SJCRH30 (cell line): ENCODE measurements around the gene R3HDM4. TPM values are rescaled to one million over a fixed set of nuclear protein-coding genes. Genes with fewer than 3 reads are reported as not detected.
A peak's percentile ranks its signal among the peaks of the same experiment; 100 is the strongest.

Experiments used
- DNase-seq, 2 experiments: peaks; one replicate each; pipeline ENCODE4 v3.0.0-alpha.2; 2015 to 2020
- H3K27ac ChIP-seq: fragments of 250-450 bp; sonication (Bioruptor Pico); 2 replicates; pipeline ENCODE4 v1.5.1; 2020; ENCODE audit warnings: mild to moderate bottlenecking, moderate library complexity
- H3K27me3 ChIP-seq: fragments of 250-450 bp; sonication (Bioruptor Pico); 2 replicates; pipeline ENCODE4 v1.5.1; 2020; ENCODE audit warnings: mild to moderate bottlenecking, moderate library complexity
- H3K36me3 ChIP-seq: fragments of 250-450 bp; sonication (Bioruptor Pico); 2 replicates; pipeline ENCODE4 v1.5.1; 2020; ENCODE audit warnings: mild to moderate bottlenecking, moderate library complexity
- H3K4me1 ChIP-seq: fragments of 250-450 bp; sonication (Bioruptor Pico); 2 replicates; pipeline ENCODE4 v1.5.1; 2020; ENCODE audit warnings: mild to moderate bottlenecking, moderate library complexity
- H3K4me3 ChIP-seq: fragments of 250-450 bp; sonication (Bioruptor Pico); 2 replicates; pipeline ENCODE4 v1.5.1; 2020; ENCODE audit warnings: mild to moderate bottlenecking, moderate library complexity
- H3K9me3 ChIP-seq: fragments of 250-450 bp; sonication (Bioruptor Pico); replicated peaks from 2 replicates; pipeline ENCODE4 v1.5.1; 2020; ENCODE audit warnings: mild to moderate bottlenecking, moderate library complexity
- total RNA-seq: library from RNA; depleted of rRNA; stranded (reverse); fragments of >200 nt; shearing (Covaris generic); gene quantifications from 2 replicates; pipeline ENCODE4 v1.2.3, GENCODE V29; 2014

Gene R3HDM4
- total RNA-seq, 1 experiment from 2014 or later = 19.8 TPM

GRCh38 chr19:939922-940321 lies 26.9 kb upstream of the R3HDM4 start:
- Histone ChIP-seq H3K36me3 (peaks cover 35% of the 10 kb centered on the region), H3K4me1 (peaks cover 4% of the 10 kb centered on the region), H3K4me3 (no peak overlapping the region), H3K9me3 (no peaks in the 10 kb centered on the region), H3K27ac (no peak overlapping the region), H3K27me3 (no peaks in the 10 kb centered on the region)
- DNase-seq = no peak

- Histone ChIP-seq H3K4me3 (no peak overlapping the region), H3K27ac (no peak overlapping the region), H3K9me3 (no peaks in the 10 kb centered on the region), H3K4me1 (peaks cover 7% of the 10 kb centered on the region), H3K36me3 (peaks cover 35% of the 10 kb centered on the region), H3K27me3 (no peaks in the 10 kb centered on the region)
- no peak for DNase-seq
These were observed 26.4 kb upstream of the R3HDM4 start for GRCh38 chr19:939439-939838.

- Histone ChIP-seq H3K27me3 (no peaks in the 10 kb centered on the region), H3K4me3 (no peak overlapping the region), H3K4me1 (peaks cover 18% of the 10 kb centered on the region), H3K9me3 (no peaks in the 10 kb centered on the region), H3K27ac (no peak overlapping the region), H3K36me3 (peaks cover 33% of the 10 kb centered on the region)
- DNase-seq = no peak
These were observed 25.4 kb upstream of the R3HDM4 start for GRCh38 chr19:938233-938923.

GRCh38 chr19:937259-937694 lies 24.3 kb upstream of the R3HDM4 start:
- DNase-seq = no peak
- peaks cover 27% of the 10 kb centered on the region for H3K4me1 ChIP-seq
- H3K9me3 ChIP-seq = no peaks in the 10 kb centered on the region
- no peaks in the 10 kb centered on the region for H3K27me3 ChIP-seq
- no peak overlapping the region for H3K4me3 ChIP-seq
- H3K27ac ChIP-seq = no peak overlapping the region
- H3K36me3 ChIP-seq = peaks cover 32% of the 10 kb centered on the region

- Histone ChIP-seq H3K27me3 (no peaks in the 10 kb centered on the region), H3K27ac (no peak overlapping the region), H3K9me3 (no peaks in the 10 kb centered on the region), H3K4me3 (no peak overlapping the region), H3K36me3 (peaks cover 32% of the 10 kb centered on the region), H3K4me1 (peaks cover 29% of the 10 kb centered on the region)
- DNase-seq = no peak
These were observed 23.1 kb upstream of the R3HDM4 start for GRCh38 chr19:936175-936546.

GRCh38 chr19:934865-935479 lies 22.0 kb upstream of the R3HDM4 start:
- Histone ChIP-seq H3K36me3 (peaks cover 29% of the 10 kb centered on the region), H3K27me3 (no peaks in the 10 kb centered on the region), H3K4me3 (no peak overlapping the region), H3K4me1 (peaks cover 29% of the 10 kb centered on the region), H3K9me3 (no peaks in the 10 kb centered on the region), H3K27ac (peak overlapping the region; percentile 35)
- DNase-seq = peak; percentile 96 to 97

- DNase-seq = no peak
- Histone ChIP-seq H3K27me3 (no peaks in the 10 kb centered on the region), H3K36me3 (peaks cover 25% of the 10 kb centered on the region), H3K4me3 (no peak overlapping the region), H3K27ac (peak overlapping the region; percentile 35), H3K9me3 (no peaks in the 10 kb centered on the region), H3K4me1 (peaks cover 29% of the 10 kb centered on the region)
These were observed 21.3 kb upstream of the R3HDM4 start for GRCh38 chr19:934197-934840.

- H3K9me3 ChIP-seq = no peaks in the 10 kb centered on the region
- peaks cover 22% of the 10 kb centered on the region for H3K36me3 ChIP-seq
- DNase-seq = no peak
- H3K4me1 ChIP-seq = peaks cover 29% of the 10 kb centered on the region
- peak overlapping the region; percentile 22; the same call in 1 of the 2 replicates for H3K27ac ChIP-seq
- H3K27me3 ChIP-seq = no peaks in the 10 kb centered on the region
- no peak overlapping the region; the same call in 1 of the 2 replicates for H3K4me3 ChIP-seq
These were observed 20.5 kb upstream of the R3HDM4 start for GRCh38 chr19:933553-933882.

- H3K9me3 ChIP-seq = no peaks in the 10 kb centered on the region
- peaks cover 29% of the 10 kb centered on the region for H3K4me1 ChIP-seq
- peak overlapping the region; percentile 6; the same call in 1 of the 2 replicates for H3K4me3 ChIP-seq
- no peaks in the 10 kb centered on the region for H3K27me3 ChIP-seq
- peak; percentile 88 to 89 for DNase-seq
- H3K36me3 ChIP-seq = peaks cover 16% of the 10 kb centered on the region
- peak overlapping the region; percentile 22; the same call in 1 of the 2 replicates for H3K27ac ChIP-seq
These were observed 19.9 kb upstream of the R3HDM4 start for GRCh38 chr19:932648-933552.

GRCh38 chr19:931860-932647 lies 19.0 kb upstream of the R3HDM4 start:
- Histone ChIP-seq H3K9me3 (no peaks in the 10 kb centered on the region), H3K36me3 (peaks cover 10% of the 10 kb centered on the region), H3K27me3 (no peaks in the 10 kb centered on the region), H3K27ac (no peak overlapping the region), H3K4me1 (peaks cover 29% of the 10 kb centered on the region), H3K4me3 (no peak overlapping the region)
- no peak for DNase-seq

- Histone ChIP-seq H3K4me3 (no peak overlapping the region), H3K4me1 (peaks cover 25% of the 10 kb centered on the region), H3K27me3 (no peaks in the 10 kb centered on the region), H3K27ac (no peak overlapping the region), H3K9me3 (no peaks in the 10 kb centered on the region), H3K36me3 (no peaks in the 10 kb centered on the region; the same call in 1 of the 2 replicates)
- no peak for DNase-seq
These were observed 16.9 kb upstream of the R3HDM4 start for GRCh38 chr19:929891-930258.

- H3K4me1 ChIP-seq = peaks cover 21% of the 10 kb centered on the region
- H3K9me3 ChIP-seq = no peaks in the 10 kb centered on the region
These were observed 16.3 kb upstream of the R3HDM4 start for GRCh38 chr19:929203-929890.

GRCh38 chr19:928471-929202 lies 15.6 kb upstream of the R3HDM4 start:
- Histone ChIP-seq H3K27me3 (no peaks in the 10 kb centered on the region), H3K36me3 (no peaks in the 10 kb centered on the region; the same call in 1 of the 2 replicates), H3K9me3 (no peaks in the 10 kb centered on the region), H3K27ac (no peak overlapping the region), H3K4me1 (peaks cover 18% of the 10 kb centered on the region), H3K4me3 (no peak overlapping the region)
- no peak for DNase-seq

More at GRCh38 chr19:929203-929890, 16.3 kb upstream of the R3HDM4 start:
- Histone ChIP-seq H3K36me3 (no peaks in the 10 kb centered on the region; the same call in 1 of the 2 replicates), H3K27ac (no peak overlapping the region), H3K4me3 (no peak overlapping the region), H3K27me3 (no peaks in the 10 kb centered on the region)
- no peak for DNase-seq
